Right lobe of liver (tissue), 6 donors: ENCODE measurements around the gene ANP32E. TPM values are rescaled to one million over a fixed set of nuclear protein-coding genes. Genes with fewer than 3 reads are reported as not detected.

ENCODE experiments used
- ATAC-seq, 4 donors: fragments of 200-7000 bp; cut with Tn5 transposase; one replicate each; pipeline ENCODE4 v1.9.1; 2020; ENCODE audit warnings: mild to moderate bottlenecking in 4 of 4, moderate library complexity in 4 of 4
- DNase-seq, 3 donors: peaks; one replicate each; pipeline ENCODE4 v3.0.0-alpha.2; 2020
- H3K27ac ChIP-seq, 3 donors: fragments of 200-600 bp; one replicate each; pipeline ENCODE4 v1.8.0; 2022
- H3K27me3 ChIP-seq, 2 donors: fragments of 200-600 bp; one replicate each; pipeline ENCODE4 v1.8.0; 2022
- H3K36me3 ChIP-seq, 4 donors: fragments of 200-600 bp; sonication (generic) in 1 of 4; one replicate each; pipeline versions ENCODE4 v1.5.1 to v1.8.0; 2017 to 2022; ENCODE audit warnings: control low read depth in 1 of 4
- H3K4me1 ChIP-seq, 4 donors: fragments of 200-600 bp; sonication (generic) in 1 of 4; one replicate each; pipeline versions ENCODE4 v1.5.1 to v1.8.0; 2017 to 2022; ENCODE audit warnings: control low read depth in 1 of 4
- H3K4me3 ChIP-seq, 3 donors: fragments of 200-600 bp; one replicate each; pipeline ENCODE4 v1.8.0; 2022
- H3K9me3 ChIP-seq, 4 donors: fragments of 200-600 bp; sonication (generic) in 1 of 4; one replicate each; pipeline versions ENCODE4 v1.5.1 to v1.8.0; 2017 to 2022; ENCODE audit warnings: control low read depth in 1 of 4
- CTCF ChIP-seq, 4 donors: fragments of 200-600 bp in 3 of 4; fragments of 450-650 bp in 1 of 4; IDR thresholded peaks; one replicate each; pipeline versions ENCODE4 v1.5.1 to v1.8.0; 2016 to 2022; ENCODE audit warnings: antibody characterized with exemption in 4 of 4, mild to moderate bottlenecking in 2 of 4
- POLR2A ChIP-seq: fragments of 450-650 bp; IDR thresholded peaks from one replicate; pipeline ENCODE4 v1.6.1; 2017; ENCODE audit warnings: antibody characterized with exemption, mild to moderate bottlenecking
- WGBS: methylation state at CpG from one replicate; pipeline ENCODE4 v1.1.6; 2018; ENCODE audit warnings: low coverage, low lambda C conversion rate; ENCODE audit not compliant: insufficient coverage; ENCODE audit errors: missing lambda C conversion rate; 5-methylcytosine and 5-hydroxymethylcytosine counted together
- intact Hi-C, 2 donors: fragments of 100-400 bp; cut with DNase I; formaldehyde crosslinking; loops; one replicate each; pipeline versions ENCODE4 v1.11.2 to v1.14.1; 2022
- total RNA-seq, 6 experiments: library from RNA; depleted of rRNA in 2 of 6; stranded (reverse); fragments of >200 nt in 2 of 6; fragmentation: NEBNext Ultra II Directional in 3 of 6; extraction: Animal tissue kit (Norgen Biotek cat#: 25700) in 3 of 6; gene quantifications; one replicate each; pipeline versions ENCODE4 v1.1.0 to v1.2.4, GENCODE V29; 2016 to 2023
- donor health status: DM: no; HTN: yes; CAD: no.
- donor health status: DM: no; HTN: no; CAD: no.
- donor health status: DM: no; HTN: no; CAD: no.
- donor health status: DM: no; HTN: yes; CAD: no.
- donor health status: DM: no; HTN: yes; CAD: no.

The ANP32E gene
- total RNA-seq, 6 experiments from 2014 or later: 9.3 to 16.3 (median 11.0) TPM

- peak; percentile 66 to 85 (median 77) for ATAC-seq
- intact Hi-C loops: no loop called here
- Histone ChIP-seq H3K36me3 (peaks cover 0 to 9% (median 0%) of the 10 kb centered on the region in 4 donors), H3K27ac (peak overlapping the region in 2 of 3 donors; percentile 66 to 88), H3K9me3 (no peaks in the 10 kb centered on the region), H3K27me3 (no peaks in the 10 kb centered on the region), H3K4me1 (peaks cover 0 to 58% (median 23%) of the 10 kb centered on the region in 4 donors), H3K4me3 (peak overlapping the region in 1 of 3 donors; percentile 40)
- 8% methylated on average over 8 of the region's 11 CpGs for WGBS
- TF ChIP-seq CTCF (IDR thresholded peaks at IDR 0.05): no peak
- peak; percentile 5 for TF ChIP-seq POLR2A
- DNase-seq: peak; percentile 53 to 96 (median 92)
Measured at GRCh38 chr1:150259758-150260669, 24.1 kb upstream of the ANP32E start.

GRCh38 chr1:150259217-150259616, 23.3 kb upstream of the ANP32E start:
- Histone ChIP-seq H3K27ac (peak overlapping the region in 2 of 3 donors; percentile 0 to 88), H3K9me3 (no peaks in the 10 kb centered on the region), H3K27me3 (no peaks in the 10 kb centered on the region), H3K4me3 (peak overlapping the region in 1 of 3 donors; percentile 40), H3K4me1 (peaks cover 0 to 58% (median 23%) of the 10 kb centered on the region in 4 donors), H3K36me3 (peaks cover 0 to 1% (median 0%) of the 10 kb centered on the region in 4 donors)
- ATAC-seq: peak in 1 of 4 donors; percentile 4
- 21% methylated on average over 4 of the region's 4 CpGs for WGBS
- DNase-seq: peak in 2 of 3 donors; percentile 65 to 75
- intact Hi-C loops: no loop called here
- TF ChIP-seq CTCF (IDR thresholded peaks at IDR 0.05) (no peak), POLR2A (no peak)

- H3K36me3 ChIP-seq: no peaks in the 10 kb centered on the region
- DNase-seq (peak in 2 of 3 donors; percentile 65 to 73), ATAC-seq (peak in 2 of 4 donors; percentile 1 to 13)
- intact Hi-C loops: no loop called here
- WGBS: 31% methylated on average over 8 of the region's 13 CpGs
- H3K4me1 ChIP-seq: peaks cover 0 to 58% (median 23%) of the 10 kb centered on the region in 4 donors
- no peaks in the 10 kb centered on the region for H3K9me3 ChIP-seq
- H3K27ac ChIP-seq: peak within 1 kb of the TSS in 2 of 3 donors; percentile 53 to 88
- TF ChIP-seq POLR2A (no peak), CTCF (IDR thresholded peaks at IDR 0.05) (no peak)
- H3K27me3 ChIP-seq: no peaks in the 10 kb centered on the region
- H3K4me3 ChIP-seq: peak within 1 kb of the TSS in 1 of 3 donors; percentile 37
Measured at GRCh38 chr1:150257624-150258585, 22.0 kb upstream of the ANP32E start, which contains the start of gene CA14. Gene CA14, plus strand, starts transcription at chr1:150257774. Its CDS starts 355 bp downstream, at chr1:150258129.
